Thyroid gland (tissue), 4 donors: ENCODE measurements around the gene NAALADL2. TPM values are rescaled to one million over a fixed set of nuclear protein-coding genes. Genes with fewer than 3 reads are reported as not detected.

Experiments used
- DNase-seq, 2 donors: peaks; one replicate each; pipeline ENCODE4 v3.0.0-alpha.2; 2019
- H3K27ac ChIP-seq, 3 donors: fragments of 200-600 bp; sonication (generic); 1 replicate in 2 of 3; 2 replicates in 1 of 3; pipeline ENCODE4 v1.5.1; 2016 to 2019; ENCODE audit warnings: mild to moderate bottlenecking in 1 of 3, moderate library complexity in 1 of 3
- H3K27me3 ChIP-seq: fragments of 200-600 bp; sonication (generic); one replicate; pipeline ENCODE4 v1.5.1; 2019
- H3K36me3 ChIP-seq, 2 donors: fragments of 200-600 bp; sonication (generic); one replicate each; pipeline ENCODE4 v1.5.1; 2016 to 2019
- H3K4me1 ChIP-seq, 2 donors: fragments of 200-600 bp; sonication (generic); one replicate each; pipeline ENCODE4 v1.5.1; 2017 to 2019
- H3K4me3 ChIP-seq, 3 donors: fragments of 200-600 bp; sonication (generic); replicated peaks in 1 of 3; 1 replicate in 2 of 3; 2 replicates in 1 of 3; pipeline ENCODE4 v1.5.1; 2016; ENCODE audit warnings: mild to moderate bottlenecking in 1 of 3
- H3K9me3 ChIP-seq: fragments of 200-600 bp; sonication (generic); one replicate; pipeline ENCODE4 v1.5.1; 2017
- POLR2A ChIP-seq, 2 donors: fragments of 450-650 bp; IDR thresholded peaks; one replicate each; pipeline ENCODE4 v1.6.1; 2017; ENCODE audit warnings: antibody characterized with exemption in 2 of 2, mild to moderate bottlenecking in 2 of 2, moderate library complexity in 1 of 2
- WGBS, 2 donors: methylation state at CpG; one replicate each; pipeline ENCODE4 v1.1.5; 2017; 5-methylcytosine and 5-hydroxymethylcytosine counted together
- intact Hi-C: fragments of 100-400 bp; cut with DNase I; formaldehyde crosslinking; loops from one replicate; pipeline ENCODE4 v1.15.1; 2023
- total RNA-seq, 4 donors: library from RNA; depleted of rRNA; stranded (reverse); fragments of >200 nt; gene quantifications; one replicate each; pipeline ENCODE4 v1.2.3, GENCODE V29; 2016
- TF ChIP-seq, protein P1 (sequence below), 6 experiments: fragments of 200-600 bp in 3 of 6; fragments of 450-650 bp in 3 of 6; sonication (generic) in 3 of 6; IDR thresholded peaks; one replicate each; pipeline ENCODE4 v1.5.1; 2016 to 2019; ENCODE audit warnings: antibody characterized with exemption in 6 of 6, mild to moderate bottlenecking in 2 of 6, inconsistent platforms in 1 of 6, moderate library complexity in 1 of 6

NAALADL2 gene
- total RNA-seq, 4 donors from 2014 or later, result 7.6 to 14.7 (median 9.0) TPM

DNA sequence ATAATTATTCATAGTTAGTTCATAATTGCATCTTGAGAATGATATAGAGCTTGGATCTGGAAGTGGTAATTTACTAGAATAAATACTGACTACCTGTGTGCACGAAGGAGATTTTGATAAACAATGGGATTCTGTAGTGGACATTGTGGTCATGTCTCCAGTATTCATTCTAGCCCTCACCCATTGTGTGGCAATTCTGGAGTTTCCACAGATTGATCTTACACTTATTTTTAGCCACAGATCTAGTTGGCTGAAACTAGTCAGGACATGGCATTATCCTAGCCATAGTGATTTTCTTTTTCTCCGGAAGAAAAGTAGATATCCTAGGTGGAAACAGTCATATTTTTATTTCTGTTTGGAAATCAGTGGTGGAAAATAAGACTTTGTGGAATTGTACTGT lies 833.1 kb downstream of the NAALADL2 start:
- Histone ChIP-seq H3K27me3 (no peaks in the 10 kb centered on the region), H3K9me3 (no peaks in the 10 kb centered on the region), H3K4me3 (no peak overlapping the region), H3K36me3 (no peaks in the 10 kb centered on the region), H3K27ac (no peak overlapping the region), H3K4me1 (no peaks in the 10 kb centered on the region)
- TF ChIP-seq POLR2A (IDR thresholded peaks at IDR 0.05), result no peak
- TF ChIP-seq, protein P1, sequence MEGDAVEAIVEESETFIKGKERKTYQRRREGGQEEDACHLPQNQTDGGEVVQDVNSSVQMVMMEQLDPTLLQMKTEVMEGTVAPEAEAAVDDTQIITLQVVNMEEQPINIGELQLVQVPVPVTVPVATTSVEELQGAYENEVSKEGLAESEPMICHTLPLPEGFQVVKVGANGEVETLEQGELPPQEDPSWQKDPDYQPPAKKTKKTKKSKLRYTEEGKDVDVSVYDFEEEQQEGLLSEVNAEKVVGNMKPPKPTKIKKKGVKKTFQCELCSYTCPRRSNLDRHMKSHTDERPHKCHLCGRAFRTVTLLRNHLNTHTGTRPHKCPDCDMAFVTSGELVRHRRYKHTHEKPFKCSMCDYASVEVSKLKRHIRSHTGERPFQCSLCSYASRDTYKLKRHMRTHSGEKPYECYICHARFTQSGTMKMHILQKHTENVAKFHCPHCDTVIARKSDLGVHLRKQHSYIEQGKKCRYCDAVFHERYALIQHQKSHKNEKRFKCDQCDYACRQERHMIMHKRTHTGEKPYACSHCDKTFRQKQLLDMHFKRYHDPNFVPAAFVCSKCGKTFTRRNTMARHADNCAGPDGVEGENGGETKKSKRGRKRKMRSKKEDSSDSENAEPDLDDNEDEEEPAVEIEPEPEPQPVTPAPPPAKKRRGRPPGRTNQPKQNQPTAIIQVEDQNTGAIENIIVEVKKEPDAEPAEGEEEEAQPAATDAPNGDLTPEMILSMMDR (IDR thresholded peaks at IDR 0.05), result no peak
- DNase-seq, result no peak
- 94% methylated on average over 2 of the region's 2 CpGs for WGBS, 2 donors
- intact Hi-C loops, result no loop called here

DNA sequence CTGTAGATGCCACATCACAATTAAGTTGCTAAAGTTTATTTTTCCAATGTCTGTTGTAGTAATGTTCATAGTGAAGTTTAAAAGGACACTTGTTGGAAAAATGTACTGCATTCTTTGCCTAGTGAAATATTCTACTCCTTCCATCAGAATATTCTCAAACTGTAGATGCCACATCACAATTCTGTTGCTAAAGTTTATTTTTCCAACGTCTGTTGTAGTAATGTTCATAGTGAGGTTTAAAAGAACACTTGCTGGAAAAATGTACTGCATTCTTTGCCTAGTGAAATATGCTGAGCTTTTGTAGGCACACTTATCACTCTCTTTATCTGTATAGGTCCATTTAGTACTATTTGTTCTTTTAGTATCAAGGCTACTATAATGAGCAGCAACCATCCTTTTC lies 836.1 kb downstream of the NAALADL2 start:
- H3K36me3 ChIP-seq, result no peaks in the 10 kb centered on the region
- no peak overlapping the region for H3K27ac ChIP-seq
- no peaks in the 10 kb centered on the region for H3K9me3 ChIP-seq
- no peak for TF ChIP-seq POLR2A (IDR thresholded peaks at IDR 0.05)
- TF ChIP-seq, protein P1 (IDR thresholded peaks at IDR 0.05), result no peak
- no peak for DNase-seq
- intact Hi-C loops, result no loop called here
- 27 to 34% methylated on average over 1 of the region's 1 CpG for WGBS, 2 donors
- no peak overlapping the region for H3K4me3 ChIP-seq
- no peaks in the 10 kb centered on the region for H3K27me3 ChIP-seq
- no peaks in the 10 kb centered on the region for H3K4me1 ChIP-seq

DNA sequence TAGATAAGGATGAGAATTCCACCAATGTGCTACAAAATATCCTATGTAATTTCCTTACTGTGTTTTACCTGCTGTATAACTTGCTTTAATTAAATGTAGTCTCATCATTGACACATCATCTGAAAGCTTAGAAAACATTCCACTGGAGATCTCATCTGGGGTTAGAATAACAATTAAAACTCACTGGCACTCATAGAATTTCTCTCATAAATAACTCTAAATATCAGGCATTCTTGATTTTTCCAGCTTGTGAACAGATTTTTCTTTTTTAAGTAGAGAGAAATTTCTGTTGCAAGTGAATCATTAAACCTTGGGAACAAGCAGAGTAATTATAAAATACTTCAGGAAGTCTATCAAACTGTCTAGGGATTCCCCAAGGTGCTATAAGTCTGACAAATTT lies 843.8 kb downstream of the NAALADL2 start:
- intact Hi-C loops, result no loop called here
- no peaks in the 10 kb centered on the region for H3K9me3 ChIP-seq
- no peak for DNase-seq

DNA sequence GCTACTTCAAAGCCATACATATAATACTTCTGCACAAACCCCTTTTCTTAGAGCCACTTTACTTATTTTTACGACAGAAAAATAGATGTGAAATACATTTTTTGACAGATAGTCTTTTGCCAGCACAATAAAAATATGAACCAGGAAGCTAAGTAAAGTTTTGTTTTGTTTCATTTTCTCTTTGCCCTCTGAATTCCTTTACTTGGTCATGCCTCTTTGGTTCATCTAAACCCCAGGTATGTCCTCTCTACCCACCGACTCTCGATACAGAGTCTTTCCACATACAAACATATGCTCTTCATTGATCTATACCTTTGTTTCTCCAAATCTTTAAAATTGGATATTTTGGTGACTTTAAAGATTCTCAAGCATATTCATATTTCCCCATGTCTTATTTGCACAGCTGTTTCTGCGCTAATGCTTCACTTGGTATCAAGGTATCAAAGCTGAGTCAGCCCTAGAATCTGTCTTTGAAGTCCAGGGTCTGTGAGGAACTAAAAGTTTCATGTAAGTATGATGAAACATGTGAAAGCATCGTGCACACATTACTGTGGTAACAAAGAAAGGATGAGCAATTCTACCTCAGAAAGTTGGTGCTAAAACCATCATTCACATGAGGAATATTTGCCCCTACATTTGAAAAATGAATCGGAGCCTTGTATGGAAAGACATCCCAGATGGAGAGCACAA lies 845.4 kb downstream of the NAALADL2 start:
- H3K27ac ChIP-seq, result no peak overlapping the region
- no peaks in the 10 kb centered on the region for H3K9me3 ChIP-seq
- no peaks in the 10 kb centered on the region for H3K4me1 ChIP-seq
- DNase-seq, result no peak
- H3K36me3 ChIP-seq, result no peaks in the 10 kb centered on the region
- H3K27me3 ChIP-seq, result no peaks in the 10 kb centered on the region
- H3K4me3 ChIP-seq, result no peak overlapping the region
- intact Hi-C loops, result no loop called here
- no peak for TF ChIP-seq POLR2A (IDR thresholded peaks at IDR 0.05)
- TF ChIP-seq, protein P1 (IDR thresholded peaks at IDR 0.05), result no peak
- 95% methylated on average over 6 of the region's 6 CpGs for WGBS, 2 donors

More for the DNA sequence above, 843.8 kb downstream of the NAALADL2 start:
- Histone ChIP-seq H3K27ac (no peak overlapping the region), H3K4me1 (no peaks in the 10 kb centered on the region), H3K36me3 (no peaks in the 10 kb centered on the region), H3K4me3 (no peak overlapping the region), H3K27me3 (no peaks in the 10 kb centered on the region)
- TF ChIP-seq POLR2A (IDR thresholded peaks at IDR 0.05), result no peak
- TF ChIP-seq, protein P1 (IDR thresholded peaks at IDR 0.05), result no peak

DNA sequence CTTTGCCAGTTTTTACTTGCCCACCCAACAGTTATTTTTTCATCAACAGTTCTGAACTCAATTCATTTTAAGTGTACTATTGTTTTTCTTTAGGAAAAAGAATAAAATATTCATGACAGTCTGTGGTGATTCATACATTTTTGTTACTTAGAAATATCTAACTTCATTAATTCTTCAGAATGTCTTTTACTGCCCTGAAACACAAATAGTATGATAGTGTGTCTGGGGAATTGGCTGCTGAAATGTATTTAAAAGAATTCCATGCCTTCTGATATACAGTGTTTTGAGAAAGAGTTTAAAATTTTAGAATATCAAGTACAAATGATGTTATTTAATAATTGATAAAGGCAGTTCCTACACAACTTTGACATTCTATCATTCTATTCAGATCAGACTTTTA lies 854.1 kb downstream of the NAALADL2 start:
- Histone ChIP-seq H3K27me3 (no peaks in the 10 kb centered on the region), H3K27ac (no peak overlapping the region), H3K36me3 (no peaks in the 10 kb centered on the region), H3K9me3 (no peaks in the 10 kb centered on the region), H3K4me1 (no peaks in the 10 kb centered on the region), H3K4me3 (no peak overlapping the region)
- no peak for TF ChIP-seq POLR2A (IDR thresholded peaks at IDR 0.05)
- TF ChIP-seq, protein P1 (IDR thresholded peaks at IDR 0.05), result no peak
- DNase-seq, result no peak
- intact Hi-C loops, result no loop called here
